GM12878 (cell line): ENCODE data around the gene PCK1. TPM values are rescaled to one million over a fixed set of nuclear protein-coding genes. Genes with fewer than 3 reads are reported as not detected.

Experiments
- ATAC-seq: fragments of 200-7000 bp; cut with Tn5 transposase; 3 replicates; pipeline ENCODE4 v1.9.1; 2020; ENCODE audit warnings: mild to moderate bottlenecking, moderate library complexity
- BruUV-seq: library from RNA; stranded (reverse); fragments of 400-500 nt; replicated peaks from 2 replicates; lab custom pipeline; 2021; lab: Mats Ljungman, UMichigan
- CTCF ChIA-PET: fragments of 300-600 bp; sonication (Branson Sonifier 250); formaldehyde crosslinking; extraction: SDS; loops from one replicate; lab custom pipeline; 2021; ENCODE audit warnings: inconsistent platforms; lab: Yijun Ruan, JAX
- POLR2A ChIA-PET: fragments of 350-600 bp; formaldehyde crosslinking; extraction: SDS; loops from one replicate; lab custom pipeline; 2021; ENCODE audit warnings: inconsistent platforms; lab: Charles Lee
- RAD21 ChIA-PET: fragments of 300-600 bp; sonication (Branson Sonifier 250); formaldehyde crosslinking; loops from one replicate; lab custom pipeline; 2023; ENCODE audit warnings: antibody characterized with exemption; ENCODE audit not compliant: unreplicated experiment; lab: Charles Lee
- SMC1A ChIA-PET: fragments of 300-600 bp; sonication (Branson Sonifier 250); formaldehyde crosslinking; loops from one replicate; lab custom pipeline; 2023; ENCODE audit not compliant: unreplicated experiment, uncharacterized antibody; lab: Charles Lee
- DNase-seq: peaks from one replicate; pipeline ENCODE4 v3.0.0-alpha.2; 2011; ENCODE audit warnings: low read depth, low spot score
- FAIRE-seq: peaks from 3 replicates; lab custom pipeline; 2011; peaks lifted over from hg19 to GRCh38; lab: Jason Lieb, UNC
- H2AFZ ChIP-seq: 2 replicates; pipeline ENCODE4 v1.6.0; 2011; ENCODE audit warnings: low read depth, low read length, control low read depth; ENCODE audit not compliant: control insufficient read depth
- H3K27ac ChIP-seq: 2 replicates; pipeline ENCODE4 v1.5.1; 2011; ENCODE audit warnings: control low read depth; ENCODE audit not compliant: control insufficient read depth, insufficient read depth
- H3K27me3 ChIP-seq, 2 experiments: replicated peaks in 1 of 2; 2 replicates each; pipeline versions ENCODE4 v1.6.0 to v1.6.1; 2011; ENCODE audit warnings: low read length in 1 of 2; ENCODE audit not compliant: control insufficient read depth in 2 of 2, insufficient read depth in 2 of 2
- H3K36me3 ChIP-seq, 2 experiments: 2 replicates each; pipeline ENCODE4 v1.5.1; 2011; ENCODE audit warnings: low read length in 1 of 2; ENCODE audit not compliant: control insufficient read depth in 2 of 2, insufficient read depth in 2 of 2
- H3K4me1 ChIP-seq: 2 replicates; pipeline ENCODE4 v1.6.1; 2011; ENCODE audit warnings: mild to moderate bottlenecking, low read length, moderate library complexity, mixed read lengths; ENCODE audit not compliant: control insufficient read depth, insufficient read depth
- H3K4me2 ChIP-seq: 2 replicates; pipeline ENCODE4 v1.6.0; 2011; ENCODE audit warnings: control low read depth; ENCODE audit not compliant: control insufficient read depth, insufficient read depth
- H3K4me3 ChIP-seq: fragments of 200-600 bp; sonication (generic); 2 replicates; pipeline ENCODE4 v1.5.1; 2016
- H3K79me2 ChIP-seq: 2 replicates; pipeline ENCODE4 v1.6.0; 2011; ENCODE audit warnings: low read length; ENCODE audit not compliant: control insufficient read depth, insufficient read depth
- H3K9ac ChIP-seq: 2 replicates; pipeline ENCODE4 v1.8.0; 2011; ENCODE audit warnings: low read length, control low read depth, mixed read lengths; ENCODE audit not compliant: control insufficient read depth, insufficient read depth
- H3K9me3 ChIP-seq: replicated peaks from 3 replicates; pipeline ENCODE4 v1.5.1; 2011; ENCODE audit warnings: mild to moderate bottlenecking, low read length; ENCODE audit not compliant: control insufficient read depth, insufficient read depth
- H4K20me1 ChIP-seq: 2 replicates; pipeline ENCODE4 v1.6.0; 2011; ENCODE audit not compliant: control insufficient read depth, insufficient read depth
- BHLHE40 ChIP-seq, 2 experiments: fragments of 450-650 bp in 1 of 2; IDR thresholded peaks; 2 replicates each; pipeline ENCODE4 v1.6.1; 2011 to 2017; ENCODE audit warnings: low read depth in 2 of 2, borderline replicate concordance in 1 of 2, improper control_type of control experiment in 1 of 2, low read length in 1 of 2, mild to moderate bottlenecking in 1 of 2
- CBFB ChIP-seq: IDR thresholded peaks from 2 replicates; pipeline ENCODE4 v1.6.1; 2016; ENCODE audit warnings: antibody characterized with exemption, low read depth
- CEBPB ChIP-seq, 2 experiments: fragments of 150-350 bp in 1 of 2; IDR thresholded peaks; 2 replicates each; pipeline ENCODE4 v1.6.1; 2012 to 2014; ENCODE audit warnings: low read depth in 2 of 2, low read length in 2 of 2, borderline replicate concordance in 1 of 2, inconsistent platforms in 1 of 2
- LARP7 ChIP-seq: fragments of 450-650 bp; IDR thresholded peaks from 2 replicates; pipeline ENCODE4 v1.6.1; 2017; ENCODE audit warnings: mild to moderate bottlenecking
- MTA2 ChIP-seq: fragments of 450-650 bp; IDR thresholded peaks from 2 replicates; pipeline ENCODE4 v1.6.1; 2016; ENCODE audit warnings: low read depth, mild to moderate bottlenecking, moderate library complexity
- MYB ChIP-seq: fragments of 150-350 bp; IDR thresholded peaks from 2 replicates; pipeline ENCODE4 v1.6.1; 2014; ENCODE audit warnings: mild to moderate bottlenecking, low read depth, low read length, borderline replicate concordance
- PAX8 ChIP-seq: fragments of 450-650 bp; IDR thresholded peaks from 2 replicates; pipeline ENCODE4 v1.6.1; 2017; ENCODE audit warnings: mild to moderate bottlenecking, moderate library complexity
- POLR2AphosphoS5 ChIP-seq: IDR thresholded peaks from 2 replicates; pipeline ENCODE4 v1.6.1; 2011; ENCODE audit warnings: mild to moderate bottlenecking, low read length, inconsistent platforms
- RB1 ChIP-seq: fragments of 450-650 bp; formaldehyde crosslinking; IDR thresholded peaks from 2 replicates; pipeline ENCODE4 v1.6.1; 2017; ENCODE audit warnings: mild to moderate bottlenecking, borderline replicate concordance
- RBBP5 ChIP-seq: fragments of 200-600 bp; sonication (generic); conservative IDR thresholded peaks from 2 replicates; pipeline ENCODE4 v1.6.1; 2016
- RCOR1 ChIP-seq: conservative IDR thresholded peaks from 2 replicates; pipeline ENCODE4 v1.6.1; 2012; ENCODE audit warnings: low read depth, low read length, improper control_type of control experiment
- ZBED1 ChIP-seq: IDR thresholded peaks from 2 replicates; pipeline ENCODE4 v1.6.1; 2016; ENCODE audit warnings: borderline replicate concordance
- ZBTB33 ChIP-seq: fragments of 450-650 bp; IDR thresholded peaks from 2 replicates; pipeline ENCODE4 v1.6.1; 2017; ENCODE audit warnings: mild to moderate bottlenecking
- ZNF384 ChIP-seq: IDR thresholded peaks from 2 replicates; pipeline ENCODE4 v1.6.1; 2012; ENCODE audit warnings: low read depth, mild to moderate bottlenecking, low read length, improper control_type of control experiment, borderline replicate concordance
- ZNF622 ChIP-seq: fragments of 450-650 bp; IDR thresholded peaks from 2 replicates; pipeline ENCODE4 v1.6.1; 2017; ENCODE audit warnings: mild to moderate bottlenecking, inconsistent platforms
- WGBS: methylation state at CpG from one replicate; pipeline ENCODE4 v1.1.6; 2016; ENCODE audit warnings: low lambda C conversion rate; ENCODE audit not compliant: insufficient replicate concordance, insufficient coverage; ENCODE audit errors: missing lambda C conversion rate; 5-methylcytosine and 5-hydroxymethylcytosine counted together
- in situ Hi-C: fragments of 300-500 bp; cut with MboI; formaldehyde crosslinking; loops from 9 replicates; pipeline ENCODE4 v1.14.3; 2018; ENCODE audit warnings: mixed read lengths
- intact Hi-C: fragments of 100-400 bp; cut with micrococcal nuclease; formaldehyde crosslinking; loops from one replicate; pipeline ENCODE4 v1.14.2; 2022; ENCODE audit not compliant: unreplicated experiment
- polyA plus RNA-seq, 11 experiments: library from polyadenylated mRNA; depleted of rRNA in 4 of 11; unstranded in 6 of 11; stranded (reverse) in 5 of 11; fragments of >200 nt; fragmentation: Nextera tagmentation in 4 of 11; fragmentation: Illumina TruSeq in 1 of 11; extraction: Ambion mirVana in 4 of 11; extraction: Trizol in 1 of 11; gene quantifications; 1 replicate in 1 of 11; 2 replicates in 10 of 11; pipeline versions ENCODE4 v1.2.1 to v1.2.3, GENCODE V29; 2011 to 2016; ENCODE audit warnings: inconsistent platforms in 2 of 11, missing spikeins in 2 of 11, low read depth in 1 of 11
- total RNA-seq, 4 experiments: library from RNA; depleted of rRNA in 3 of 4; stranded (reverse); fragments of >200 nt in 3 of 4; fragmentation: Illumina TruSeq in 1 of 4; extraction: Trizol in 1 of 4; gene quantifications; 2 replicates each; pipeline versions ENCODE4 v1.2.1 to v1.2.3, GENCODE V29; 2013 to 2021
- TF ChIP-seq, protein P1 (sequence below): fragments of 450-650 bp; IDR thresholded peaks from 2 replicates; pipeline ENCODE4 v1.6.1; 2017; ENCODE audit warnings: borderline replicate concordance

The PCK1 gene
- total and polyA plus RNA-seq, 10 of the 15 experiments (the other 5 are each of a cell fraction or from before 2014, with no cell fraction given): 0.02 to 0.33 (median 0.09) TPM; not detected in 5

GRCh38 chr20:57587989-57588377 lies 27.1 kb downstream of the PCK1 start (continued):
- TF ChIP-seq MTA2 (no peak), CEBPB (IDR thresholded peaks at IDR 0.05; ENCODE audit: borderline replicate concordance in 1 of 2, low read depth in 2 of 2, low read length in 2 of 2) (no peak), MYB (no peak), RCOR1 (no peak), BHLHE40 (IDR thresholded peaks at IDR 0.05; ENCODE audit: borderline replicate concordance in 1 of 2, low read depth in 2 of 2, low read length in 1 of 2) (no peak), CBFB (no peak), RB1 (no peak), LARP7 (no peak), ZBTB33 (no peak), ZNF622 (no peak), PAX8 (no peak), ZNF384 (no peak), ZBED1 (no peak), RBBP5 (no peak)

- SMC1A ChIA-PET: interaction anchor here (2.1 kb wide), 1 partner anchor 8 kb away, joined by 6 read pairs; no protein-coding TSS in a partner anchor
- RAD21 ChIA-PET: no interaction called here
- no TSS peak for BruUV-seq
- Histone ChIP-seq H3K4me3 (no peak overlapping the region), H3K9me3 (peaks cover 2% of the 10 kb centered on the region; the same call in 1 of the 3 replicates), H3K4me1 (no peaks in the 10 kb centered on the region; the same call in 1 of the 2 replicates), H2AFZ (no peak overlapping the region), H3K27me3 (no peaks in the 10 kb centered on the region), H3K4me2 (no peak overlapping the region), H3K79me2 (no peaks in the 10 kb centered on the region), H3K9ac (no peak overlapping the region), H3K36me3 (no peaks in the 10 kb centered on the region), H4K20me1 (no peaks in the 10 kb centered on the region), H3K27ac (no peak overlapping the region)
- no peak for ATAC-seq
- 13% methylated on average over 5 of the region's 5 CpGs for WGBS
- no peak for DNase-seq
- POLR2A ChIA-PET: no interaction called here
- intact Hi-C loops: no loop called here
- in situ Hi-C loops: no loop called here
- FAIRE-seq: no peak
- CTCF ChIA-PET: no interaction called here
- TF ChIP-seq, protein P1, sequence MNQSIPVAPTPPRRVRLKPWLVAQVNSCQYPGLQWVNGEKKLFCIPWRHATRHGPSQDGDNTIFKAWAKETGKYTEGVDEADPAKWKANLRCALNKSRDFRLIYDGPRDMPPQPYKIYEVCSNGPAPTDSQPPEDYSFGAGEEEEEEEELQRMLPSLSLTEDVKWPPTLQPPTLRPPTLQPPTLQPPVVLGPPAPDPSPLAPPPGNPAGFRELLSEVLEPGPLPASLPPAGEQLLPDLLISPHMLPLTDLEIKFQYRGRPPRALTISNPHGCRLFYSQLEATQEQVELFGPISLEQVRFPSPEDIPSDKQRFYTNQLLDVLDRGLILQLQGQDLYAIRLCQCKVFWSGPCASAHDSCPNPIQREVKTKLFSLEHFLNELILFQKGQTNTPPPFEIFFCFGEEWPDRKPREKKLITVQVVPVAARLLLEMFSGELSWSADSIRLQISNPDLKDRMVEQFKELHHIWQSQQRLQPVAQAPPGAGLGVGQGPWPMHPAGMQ: no peak
- no peak for TF ChIP-seq POLR2AphosphoS5
Measured at GRCh38 chr20:57588596-57588995, 27.7 kb downstream of the PCK1 start.
